Effector memory CD8-positive, alpha-beta T cell (primary cell): Measurements from ENCODE around the gene P2RY11.

Experiments used
- ATAC-seq: fragments of 150-1000 bp; cut with Tn5 transposase; replicated peaks from 2 replicates; pipeline ENCODE4 v1.10.0; 2021; ENCODE audit warnings: mild to moderate bottlenecking, moderate library complexity
- DNase-seq, 3 experiments: peaks; one replicate each; pipeline ENCODE4 v3.0.0; 2021
- H3K27ac Mint-ChIP-seq, 2 donors: one replicate each; pipeline ENCODE4 v1.8.0; 2022; ENCODE audit warnings: mild to moderate bottlenecking in 2 of 2, mixed read lengths in 2 of 2, moderate library complexity in 2 of 2
- H3K27me3 Mint-ChIP-seq, 2 donors: one replicate each; pipeline ENCODE4 v1.8.0; 2022; ENCODE audit warnings: mixed read lengths in 2 of 2
- H3K36me3 Mint-ChIP-seq: one replicate; pipeline ENCODE4 v1.8.0; 2022; ENCODE audit warnings: mild to moderate bottlenecking, moderate library complexity, mixed read lengths; ENCODE audit not compliant: insufficient read depth
- H3K4me1 Mint-ChIP-seq, 2 donors: one replicate each; pipeline ENCODE4 v1.8.0; 2022; ENCODE audit warnings: low read depth in 2 of 2, mixed read lengths in 2 of 2
- H3K4me3 Mint-ChIP-seq, 2 donors: one replicate each; pipeline ENCODE4 v1.8.0; 2022; ENCODE audit warnings: mild to moderate bottlenecking in 2 of 2, mixed read lengths in 2 of 2, moderate library complexity in 2 of 2
- H3K9me3 Mint-ChIP-seq, 2 donors: one replicate each; pipeline ENCODE4 v1.8.0; 2022; ENCODE audit warnings: mixed read lengths in 2 of 2

P2RY11 gene

GRCh38 chr19:10112037-10112761, 706 bp downstream of the P2RY11 start:
- H3K36me3 Mint-ChIP-seq: peaks cover 97% of the 10 kb centered on the region
- ATAC-seq (peak; percentile 76), DNase-seq (peak; percentile 72 to 81 (median 76))
- no peaks in the 10 kb centered on the region for H3K27me3 Mint-ChIP-seq
- H3K4me1 Mint-ChIP-seq: peaks cover 52 to 54% of the 10 kb centered on the region in 2 donors
- H3K27ac Mint-ChIP-seq: peak overlapping the region; percentile 93 to 94
- H3K9me3 Mint-ChIP-seq: no peaks in the 10 kb centered on the region
- peak overlapping the region; percentile 73 to 74 for H3K4me3 Mint-ChIP-seq

GRCh38 chr19:10112895-10113591, 1.6 kb downstream of the P2RY11 start:
- Mint-ChIP-seq H3K27me3 (no peaks in the 10 kb centered on the region), H3K27ac (peak overlapping the region; percentile 93 to 94), H3K36me3 (peaks cover 95% of the 10 kb centered on the region), H3K4me1 (peaks cover 50 to 51% of the 10 kb centered on the region in 2 donors), H3K9me3 (no peaks in the 10 kb centered on the region), H3K4me3 (peak overlapping the region; percentile 73 to 74)
- DNase-seq: peak; percentile 65 to 74 (median 69)
- peak; percentile 54 for ATAC-seq

- DNase-seq: no peak
- Mint-ChIP-seq H3K4me3 (peak overlapping the region; percentile 73 to 74), H3K36me3 (peaks cover 93% of the 10 kb centered on the region), H3K4me1 (peaks cover 51% of the 10 kb centered on the region in 2 donors), H3K9me3 (no peaks in the 10 kb centered on the region), H3K27ac (peak overlapping the region; percentile 93 to 94), H3K27me3 (no peaks in the 10 kb centered on the region)
- no peak for ATAC-seq
Observed at GRCh38 chr19:10113592-10113963, 2.1 kb downstream of the P2RY11 start.

GRCh38 chr19:10113964-10114650, 2.6 kb downstream of the P2RY11 start:
- no peaks in the 10 kb centered on the region for H3K9me3 Mint-ChIP-seq
- peaks cover 55 to 56% of the 10 kb centered on the region in 2 donors for H3K4me1 Mint-ChIP-seq
- no peaks in the 10 kb centered on the region for H3K27me3 Mint-ChIP-seq
- no peak for DNase-seq
- peak overlapping the region; percentile 73 to 74 for H3K4me3 Mint-ChIP-seq
- H3K27ac Mint-ChIP-seq: peak overlapping the region; percentile 93 to 94
- peaks cover 93% of the 10 kb centered on the region for H3K36me3 Mint-ChIP-seq
- no peak for ATAC-seq

- DNase-seq: no peak
- peak overlapping the region; percentile 46 to 73 for H3K4me3 Mint-ChIP-seq
Observed at GRCh38 chr19:10114651-10115391, 3.3 kb downstream of the P2RY11 start.

GRCh38 chr19:10115392-10116084, 4.0 kb downstream of the P2RY11 start:
- Mint-ChIP-seq H3K4me1 (peaks cover 53% of the 10 kb centered on the region in 2 donors), H3K4me3 (peak overlapping the region; percentile 54 to 73), H3K27ac (peak overlapping the region; percentile 67 to 94), H3K9me3 (no peaks in the 10 kb centered on the region), H3K27me3 (no peaks in the 10 kb centered on the region), H3K36me3 (peaks cover 89% of the 10 kb centered on the region)
- DNase-seq (no peak), ATAC-seq (no peak)

More at GRCh38 chr19:10114651-10115391, 3.3 kb downstream of the P2RY11 start:
- no peak for ATAC-seq
- H3K36me3 Mint-ChIP-seq: peaks cover 93% of the 10 kb centered on the region
- no peaks in the 10 kb centered on the region for H3K27me3 Mint-ChIP-seq
- peaks cover 55 to 56% of the 10 kb centered on the region in 2 donors for H3K4me1 Mint-ChIP-seq
- H3K27ac Mint-ChIP-seq: peak overlapping the region; percentile 60 to 94
- no peaks in the 10 kb centered on the region for H3K9me3 Mint-ChIP-seq

GRCh38 chr19:10116085-10116865, 4.8 kb downstream of the P2RY11 start:
- Mint-ChIP-seq H3K36me3 (peaks cover 81% of the 10 kb centered on the region), H3K9me3 (no peaks in the 10 kb centered on the region), H3K4me3 (peak overlapping the region; percentile 27 to 54), H3K27me3 (no peaks in the 10 kb centered on the region), H3K27ac (peak overlapping the region; percentile 67 to 94), H3K4me1 (peaks cover 48% of the 10 kb centered on the region in 2 donors)
- no peak for ATAC-seq
- no peak for DNase-seq

GRCh38 chr19:10116866-10117616, 5.5 kb downstream of the P2RY11 start:
- Mint-ChIP-seq H3K4me3 (peak overlapping the region in 1 of 2 donors; percentile 27), H3K27me3 (no peaks in the 10 kb centered on the region), H3K27ac (peak overlapping the region; percentile 67 to 94), H3K9me3 (no peaks in the 10 kb centered on the region), H3K36me3 (peaks cover 74% of the 10 kb centered on the region), H3K4me1 (peaks cover 41 to 42% of the 10 kb centered on the region in 2 donors)
- ATAC-seq: no peak
- no peak for DNase-seq

- Mint-ChIP-seq H3K4me3 (peak overlapping the region; percentile 92 to 98), H3K9me3 (no peaks in the 10 kb centered on the region), H3K27me3 (no peaks in the 10 kb centered on the region), H3K27ac (peak overlapping the region; percentile 88 to 97), H3K36me3 (peaks cover 55% of the 10 kb centered on the region), H3K4me1 (peaks cover 24 to 26% of the 10 kb centered on the region in 2 donors)
- no peak for DNase-seq
- ATAC-seq: no peak
Observed at GRCh38 chr19:10118960-10119359, 7.5 kb downstream of the P2RY11 start.

- H3K27me3 Mint-ChIP-seq: no peaks in the 10 kb centered on the region
- H3K36me3 Mint-ChIP-seq: peaks cover 41% of the 10 kb centered on the region
- H3K27ac Mint-ChIP-seq: no peak overlapping the region
Observed at GRCh38 chr19:10120538-10121189, 9.2 kb downstream of the P2RY11 start.

GRCh38 chr19:10122045-10122444, 10.6 kb downstream of the P2RY11 start:
- Mint-ChIP-seq H3K9me3 (no peaks in the 10 kb centered on the region), H3K4me3 (no peak overlapping the region), H3K27ac (no peak overlapping the region), H3K4me1 (peaks cover 13% of the 10 kb centered on the region in 2 donors), H3K36me3 (peaks cover 29% of the 10 kb centered on the region), H3K27me3 (no peaks in the 10 kb centered on the region)
- ATAC-seq: no peak
- DNase-seq: no peak

More at GRCh38 chr19:10120538-10121189, 9.2 kb downstream of the P2RY11 start:
- DNase-seq (no peak), ATAC-seq (no peak)
- H3K4me1 Mint-ChIP-seq: peaks cover 18 to 21% of the 10 kb centered on the region in 2 donors
- no peaks in the 10 kb centered on the region for H3K9me3 Mint-ChIP-seq
- H3K4me3 Mint-ChIP-seq: no peak overlapping the region
